B cell (primary cell): ENCODE results near the gene KIRREL1. TPM values are rescaled to one million over a fixed set of nuclear protein-coding genes. Genes with fewer than 3 reads are reported as not detected.

Experiments used
- ATAC-seq: fragments of 200-7000 bp; cut with Tn5 transposase; one replicate; pipeline ENCODE4 v1.10.0; 2021; ENCODE audit warnings: low read depth, mild to moderate bottlenecking, moderate number of reproducible peaks, moderate library complexity
- CTCF ChIA-PET: fragments of 350-600 bp; sonication (Branson Sonifier 250); formaldehyde crosslinking; loops from one replicate; lab custom pipeline; 2021; ENCODE audit warnings: antibody characterized with exemption, inconsistent platforms; lab: Charles Lee
- POLR2A ChIA-PET: fragments of 350-600 bp; sonication (Branson Sonifier 250); formaldehyde crosslinking; loops from one replicate; lab custom pipeline; 2021; ENCODE audit warnings: antibody characterized with exemption; lab: Charles Lee
- DNase-seq: peaks from one replicate; pipeline ENCODE4 v3.0.0; 2013
- H2AFZ ChIP-seq: 2 replicates; pipeline ENCODE4 v1.6.1; 2012; ENCODE audit warnings: mild to moderate bottlenecking, low read depth, low read length; ENCODE audit not compliant: insufficient read depth, poor library complexity, severe bottlenecking
- H3K27ac ChIP-seq, 2 donors: 1 replicate in 1 of 2; 2 replicates in 1 of 2; pipeline ENCODE4 v1.5.1; 2012 to 2013; ENCODE audit warnings: low read length in 2 of 2, mild to moderate bottlenecking in 2 of 2, moderate library complexity in 1 of 2
- H3K27me3 ChIP-seq, 4 experiments: fragments of 200-600 bp in 1 of 4; sonication (generic) in 1 of 4; replicated peaks in 1 of 4; 1 replicate in 2 of 4; 2 replicates in 2 of 4; pipeline versions ENCODE4 v1.6.1 to v1.7.0; 2013 to 2016; ENCODE audit warnings: low read length in 3 of 4, mild to moderate bottlenecking in 2 of 4, mixed read lengths in 1 of 4, moderate library complexity in 1 of 4; ENCODE audit not compliant: insufficient read depth in 4 of 4, control insufficient read depth in 3 of 4; ENCODE audit errors: control extremely low read depth in 1 of 4
- H3K36me3 ChIP-seq, 2 experiments: replicated peaks in 1 of 2; 1 replicate in 1 of 2; 2 replicates in 1 of 2; pipeline versions ENCODE4 v1.6.1 to v1.7.1; 2013; ENCODE audit warnings: low read length in 1 of 2; ENCODE audit not compliant: insufficient read depth in 2 of 2, control insufficient read depth in 1 of 2; ENCODE audit errors: control extremely low read depth in 1 of 2, extremely low read depth in 1 of 2
- H3K4me1 ChIP-seq, 2 donors: fragments of 200-600 bp in 1 of 2; sonication (generic) in 1 of 2; 1 replicate in 1 of 2; 2 replicates in 1 of 2; pipeline versions ENCODE4 v1.5.1 to v1.6.1; 2013 to 2017; ENCODE audit warnings: low read length in 2 of 2; ENCODE audit not compliant: control insufficient read depth in 2 of 2, insufficient read depth in 2 of 2
- H3K4me2 ChIP-seq: replicated peaks from 2 replicates; pipeline ENCODE3; 2012; ENCODE audit warnings: mild to moderate bottlenecking, low read depth, low read length; ENCODE audit not compliant: poor library complexity, severe bottlenecking
- H3K4me3 ChIP-seq, 5 experiments: fragments of 200-600 bp in 1 of 5; sonication (generic) in 1 of 5; 1 replicate in 3 of 5; 2 replicates in 2 of 5; pipeline versions ENCODE4 v1.5.1 to v1.7.0; 2011 to 2016; ENCODE audit warnings: low read length in 4 of 5, mild to moderate bottlenecking in 4 of 5, low read depth in 2 of 5, control low read depth in 1 of 5, moderate library complexity in 1 of 5; ENCODE audit not compliant: insufficient read depth in 1 of 5; ENCODE audit errors: control extremely low read depth in 1 of 5, extremely low read depth in 1 of 5
- H3K79me2 ChIP-seq: fragments of 200-600 bp; sonication (generic); one replicate; pipeline ENCODE4 v1.6.0; 2016; ENCODE audit warnings: low read length; ENCODE audit not compliant: control insufficient read depth, insufficient read depth
- H3K9ac ChIP-seq: fragments of 200-600 bp; sonication (generic); 2 replicates; pipeline ENCODE4 v1.6.1; 2017; ENCODE audit warnings: mild to moderate bottlenecking, low read length, moderate library complexity
- H3K9me3 ChIP-seq, 3 donors: one replicate each; pipeline versions ENCODE4 v1.6.1 to v1.7.1; 2013; ENCODE audit warnings: low read length in 2 of 3; ENCODE audit not compliant: control insufficient read depth in 2 of 3, insufficient read depth in 1 of 3; ENCODE audit errors: control extremely low read depth in 1 of 3
- H4K20me1 ChIP-seq: 2 replicates; pipeline ENCODE4 v1.6.0; 2012; ENCODE audit warnings: mild to moderate bottlenecking, low read length; ENCODE audit not compliant: insufficient read depth, control insufficient read depth, poor library complexity, severe bottlenecking
- H3K27ac Mint-ChIP-seq: one replicate; pipeline ENCODE4 v1.8.0; 2021; ENCODE audit warnings: mixed read lengths
- H3K27me3 Mint-ChIP-seq: one replicate; pipeline ENCODE4 v1.8.0; 2021; ENCODE audit warnings: mixed read lengths
- H3K4me1 Mint-ChIP-seq: one replicate; pipeline ENCODE4 v1.8.0; 2021; ENCODE audit warnings: mixed read lengths
- H3K4me3 Mint-ChIP-seq: one replicate; pipeline ENCODE4 v1.8.0; 2021; ENCODE audit warnings: mixed read lengths
- H3K9me3 Mint-ChIP-seq: one replicate; pipeline ENCODE4 v1.8.0; 2022; ENCODE audit warnings: mixed read lengths; ENCODE audit not compliant: insufficient read depth
- EZH2 ChIP-seq: IDR thresholded peaks from 2 replicates; pipeline ENCODE4 v1.6.1; 2012; ENCODE audit warnings: borderline replicate concordance, low read depth, mild to moderate bottlenecking, moderate library complexity, low read length; ENCODE audit not compliant: insufficient read depth, poor library complexity, severe bottlenecking
- WGBS: methylation state at CpG from one replicate; pipeline ENCODE4 v1.1.5; 2013; ENCODE audit warnings: missing lambda C conversion rate; ENCODE audit not compliant: insufficient coverage; 5-methylcytosine and 5-hydroxymethylcytosine counted together
- intact Hi-C: fragments of 100-400 bp; cut with micrococcal nuclease; formaldehyde crosslinking; loops from one replicate; pipeline ENCODE4 v1.10.0; 2022
- polyA plus RNA-seq: library from polyadenylated mRNA; depleted of rRNA; stranded (reverse); fragments of >200 nt; gene quantifications from 2 replicates; pipeline ENCODE4 v1.2.3, GENCODE V29; 2012
- total RNA-seq, 2 donors: library from RNA; stranded (reverse); fragments of 120-200 nt in 1 of 2; gene quantifications; 1 replicate in 1 of 2; 2 replicates in 1 of 2; pipeline versions ENCODE4 v1.2.3 to v1.2.4, GENCODE V29; 2013 to 2022
- TF ChIP-seq, protein P1 (sequence below): fragments of 200-600 bp; IDR thresholded peaks from one replicate; pipeline ENCODE4 v1.8.0; 2022; ENCODE audit warnings: antibody characterized with exemption, mild to moderate bottlenecking

KIRREL1 gene
- total and polyA plus RNA-seq, 2 donors (not counting 1 experiment from before 2014, with no cell fraction given), result not detected

DNA sequence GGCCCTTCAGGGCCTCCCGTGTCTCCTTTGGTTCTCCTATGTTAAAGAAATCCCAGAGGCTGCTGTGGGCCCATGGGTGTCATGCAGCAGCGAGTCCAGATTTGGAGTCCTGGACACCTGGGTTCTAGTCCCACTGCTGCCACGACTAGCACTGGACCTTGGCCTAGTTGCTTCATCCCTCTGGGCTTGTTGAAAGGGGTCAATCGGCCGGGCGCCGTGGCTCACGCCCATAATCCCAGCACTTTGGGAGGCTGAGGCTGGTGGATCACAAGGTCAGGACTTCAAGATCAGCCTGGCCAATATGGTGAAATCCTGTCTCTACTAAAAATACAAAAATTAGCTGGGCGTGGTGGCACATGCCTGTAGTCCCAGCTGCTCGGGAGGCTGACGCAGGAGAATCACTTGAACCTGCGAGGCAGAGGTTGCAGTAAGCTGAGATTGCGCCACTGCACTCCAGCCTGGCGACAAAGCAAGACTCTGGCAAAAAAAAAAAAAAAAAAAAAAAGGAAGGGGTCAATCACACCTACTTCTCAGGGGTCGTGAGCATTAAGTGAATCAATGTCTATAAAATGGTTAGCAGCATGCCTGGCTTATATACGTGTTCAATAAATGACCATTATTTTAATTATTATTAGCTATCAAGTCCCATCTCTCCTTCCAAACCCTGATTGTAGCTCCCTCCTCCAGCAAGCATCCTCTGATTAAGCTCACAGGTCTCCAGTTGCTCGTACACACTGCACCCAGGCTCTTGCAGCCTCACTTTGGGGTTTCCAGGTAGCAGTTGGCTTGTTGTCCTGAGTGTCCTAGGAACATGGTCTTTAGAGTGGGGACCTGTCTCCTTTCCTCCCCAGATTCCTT is 43.8 kb downstream of the KIRREL1 start:
- no peaks in the 10 kb centered on the region for H3K79me2 ChIP-seq
- DNase-seq, result no peak
- no peak overlapping the region for H3K4me3 ChIP-seq
- H2AFZ ChIP-seq, result no peak overlapping the region
- Mint-ChIP-seq H3K9me3 (no peaks in the 10 kb centered on the region), H3K27ac (no peak overlapping the region), H3K4me1 (no peaks in the 10 kb centered on the region), H3K27me3 (peaks cover 30% of the 10 kb centered on the region), H3K4me3 (no peak overlapping the region)
- WGBS, result 93% methylated on average over 8 of the region's 17 CpGs
- ChIA-PET CTCF (interaction anchor here (0.5 to 3.3 kb wide), 7 partner anchors 8 to 137 kb away, joined by 3 to 12 read pairs (median 4); no protein-coding TSS in a partner anchor), POLR2A (no interaction called here)
- no peaks in the 10 kb centered on the region for H4K20me1 ChIP-seq
- no peak for ATAC-seq
- H3K36me3 ChIP-seq, result no peaks in the 10 kb centered on the region
- peaks cover 0 to 7% (median 0%) of the 10 kb centered on the region in 4 experiments for H3K27me3 ChIP-seq
- intact Hi-C loops, result loop anchor here (5.0 kb wide), 1 partner anchor 45 kb away; the partner anchor contains the start of gene KIRREL1
- no peaks in the 10 kb centered on the region for H3K4me1 ChIP-seq
- no peak overlapping the region for H3K9ac ChIP-seq
- no peak overlapping the region for H3K27ac ChIP-seq
- H3K4me2 ChIP-seq, result no peak overlapping the region
- no peaks in the 10 kb centered on the region for H3K9me3 ChIP-seq
- no peak for TF ChIP-seq EZH2
- TF ChIP-seq, protein P1, sequence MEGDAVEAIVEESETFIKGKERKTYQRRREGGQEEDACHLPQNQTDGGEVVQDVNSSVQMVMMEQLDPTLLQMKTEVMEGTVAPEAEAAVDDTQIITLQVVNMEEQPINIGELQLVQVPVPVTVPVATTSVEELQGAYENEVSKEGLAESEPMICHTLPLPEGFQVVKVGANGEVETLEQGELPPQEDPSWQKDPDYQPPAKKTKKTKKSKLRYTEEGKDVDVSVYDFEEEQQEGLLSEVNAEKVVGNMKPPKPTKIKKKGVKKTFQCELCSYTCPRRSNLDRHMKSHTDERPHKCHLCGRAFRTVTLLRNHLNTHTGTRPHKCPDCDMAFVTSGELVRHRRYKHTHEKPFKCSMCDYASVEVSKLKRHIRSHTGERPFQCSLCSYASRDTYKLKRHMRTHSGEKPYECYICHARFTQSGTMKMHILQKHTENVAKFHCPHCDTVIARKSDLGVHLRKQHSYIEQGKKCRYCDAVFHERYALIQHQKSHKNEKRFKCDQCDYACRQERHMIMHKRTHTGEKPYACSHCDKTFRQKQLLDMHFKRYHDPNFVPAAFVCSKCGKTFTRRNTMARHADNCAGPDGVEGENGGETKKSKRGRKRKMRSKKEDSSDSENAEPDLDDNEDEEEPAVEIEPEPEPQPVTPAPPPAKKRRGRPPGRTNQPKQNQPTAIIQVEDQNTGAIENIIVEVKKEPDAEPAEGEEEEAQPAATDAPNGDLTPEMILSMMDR, result no peak

DNA sequence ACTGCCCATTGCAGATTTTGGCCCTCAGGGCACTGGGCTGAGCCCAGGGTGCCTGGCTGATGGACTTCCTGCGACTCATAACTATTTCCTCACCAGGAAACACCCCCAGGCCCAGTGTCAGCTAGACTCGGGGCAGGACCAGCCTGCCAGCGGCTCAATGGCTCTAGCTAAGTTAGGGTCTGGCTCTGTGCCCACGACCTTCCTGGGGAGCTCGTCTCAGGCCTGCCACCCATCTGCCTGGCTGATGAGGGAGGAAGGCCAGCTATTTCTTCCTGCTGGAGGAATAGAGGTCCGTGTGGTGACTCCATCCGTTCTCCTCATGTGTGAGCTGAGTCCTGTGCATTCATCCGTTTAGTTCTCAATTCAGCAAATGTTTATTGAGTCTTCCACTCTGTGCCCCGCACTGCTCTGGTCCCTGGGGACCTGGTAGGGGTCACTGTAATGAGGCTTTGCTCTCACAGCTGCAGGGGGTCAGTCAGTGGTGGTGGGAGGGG is 44.5 kb downstream of the KIRREL1 start:
- no peaks in the 10 kb centered on the region for H4K20me1 ChIP-seq
- Mint-ChIP-seq H3K27me3 (peaks cover 30% of the 10 kb centered on the region), H3K27ac (no peak overlapping the region), H3K9me3 (no peaks in the 10 kb centered on the region), H3K4me3 (no peak overlapping the region), H3K4me1 (no peaks in the 10 kb centered on the region)
- H3K9me3 ChIP-seq, result no peaks in the 10 kb centered on the region
- CTCF ChIA-PET, result interaction anchor here (0.5 to 2.7 kb wide), 4 partner anchors 25 to 136 kb away, joined by 3 to 12 read pairs (median 5); no protein-coding TSS in a partner anchor
- no peaks in the 10 kb centered on the region for H3K4me1 ChIP-seq
- POLR2A ChIA-PET, result no interaction called here
- no peaks in the 10 kb centered on the region for H3K36me3 ChIP-seq
- no peak overlapping the region for H3K4me2 ChIP-seq
- peaks cover 0 to 7% (median 0%) of the 10 kb centered on the region in 4 experiments for H3K27me3 ChIP-seq
- 38% methylated on average over 9 of the region's 9 CpGs for WGBS
- TF ChIP-seq, protein P1, result no peak
- TF ChIP-seq EZH2, result no peak
- H2AFZ ChIP-seq, result no peak overlapping the region
- no peak for ATAC-seq
- no peak overlapping the region for H3K4me3 ChIP-seq
- no peak for DNase-seq
- no peak overlapping the region for H3K27ac ChIP-seq
- H3K9ac ChIP-seq, result no peak overlapping the region
- H3K79me2 ChIP-seq, result no peaks in the 10 kb centered on the region
- intact Hi-C loops, result loop anchor here (5.0 kb wide), 1 partner anchor 46 kb away; the partner anchor contains the start of gene KIRREL1
